HTR-8/SVneo (cell line): ENCODE data around the gene NUP205.
"Not testable (repeated sequence)": the region's sequence is repeated elsewhere in the genome, so short reads cannot be mapped to it uniquely, and the experiment has no call there.

ENCODE experiments used
- DNase-seq: peaks from one replicate; pipeline ENCODE4 v3.0.0; 2011; ENCODE audit warnings: low spot score, mixed read lengths; ENCODE audit not compliant: insufficient read length
- FAIRE-seq: peaks from 2 replicates; lab custom pipeline; 2011; peaks lifted over from hg19 to GRCh38; lab: Jason Lieb, UNC

Gene NUP205

DNA sequence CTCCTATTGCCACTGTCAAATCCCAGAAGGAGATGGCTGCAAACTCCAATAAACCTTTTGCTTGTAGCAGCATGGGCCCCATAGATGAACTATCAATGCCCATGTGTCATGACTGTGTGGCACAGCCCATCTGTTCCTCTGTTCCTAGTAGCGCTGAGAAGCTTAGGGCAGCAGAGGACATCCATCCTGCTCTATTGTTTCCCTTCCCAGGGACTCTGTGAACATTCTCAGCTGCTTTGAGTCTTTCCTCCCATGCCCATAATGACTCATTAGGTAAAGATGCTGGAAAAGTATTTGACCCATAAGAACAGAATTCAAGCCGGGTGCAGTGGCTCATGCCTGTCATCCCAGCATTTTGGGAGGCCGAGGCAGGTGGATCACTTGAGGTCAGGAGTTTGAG, 132.8 kb downstream of the NUP205 start:
- DNase-seq (no peak), FAIRE-seq (no peak)

- DNase-seq: no peak
Observed at GRCh38 chr7:135692055-135692454, 134.3 kb downstream of the NUP205 start.

GRCh38 chr7:135692606-135693005, 134.9 kb downstream of the NUP205 start:
- not testable (repeated sequence) for DNase-seq, FAIRE-seq

More at GRCh38 chr7:135692055-135692454, 134.3 kb downstream of the NUP205 start:
- no peak for FAIRE-seq

- no peak for FAIRE-seq
Observed at GRCh38 chr7:135693558-135693957, 135.8 kb downstream of the NUP205 start.

GRCh38 chr7:135697276-135698049, 139.7 kb downstream of the NUP205 start:
- FAIRE-seq: no peak
- no peak for DNase-seq

More at GRCh38 chr7:135693558-135693957, 135.8 kb downstream of the NUP205 start:
- no peak for DNase-seq
